HG02840 (cell line): ENCODE measurements around the gene NGLY1.

ENCODE experiments used
- ATAC-seq: cut with Tn5 transposase; IDR thresholded peaks from one replicate; pipeline ENCODE4 v1.9.1; 2021; ENCODE audit warnings: mild to moderate bottlenecking, moderate library complexity, moderate number of reproducible peaks; ENCODE audit not compliant: unreplicated experiment, low FRiP score

The NGLY1 gene

GRCh38 chr3:25673738-25674298 is 109.4 kb downstream of the NGLY1 start:
- ATAC-seq: no peak
